Astrocyte of the spinal cord (primary cell): ENCODE measurements around the gene SMC3.

Source experiments
- DNase-seq: peaks from one replicate; pipeline ENCODE4 v3.0.0; 2011; ENCODE audit warnings: low read depth, low spot score
- H3K4me3 ChIP-seq: 2 replicates; pipeline ENCODE4 v1.5.1; 2011; ENCODE audit warnings: low read depth, mild to moderate bottlenecking, low read length, moderate library complexity
- CTCF ChIP-seq: IDR thresholded peaks from 2 replicates; pipeline ENCODE4 v1.5.1; 2012; ENCODE audit warnings: low read depth, mild to moderate bottlenecking, low read length, inconsistent platforms
- in situ Hi-C: cut with HindIII; loops from 2 replicates; pipeline ENCODE4 v1.10.0; 2017; ENCODE audit warnings: low sequenced_read_pairs

Gene SMC3

GRCh38 chr10:110571093-110571743 lies 3.7 kb downstream of the SMC3 start:
- in situ Hi-C loops: loop anchor here (25.0 kb wide), 1 partner anchor 259 kb away; the partner anchor contains the start of gene SMNDC1
- TF ChIP-seq CTCF: no peak
- H3K4me3 ChIP-seq: no peak overlapping the region
- no peak for DNase-seq

- DNase-seq: no peak
Measured at GRCh38 chr10:110572862-110573261, 5.4 kb downstream of the SMC3 start.

GRCh38 chr10:110574420-110574819 lies 6.9 kb downstream of the SMC3 start:
- in situ Hi-C loops: loop anchor here (25.0 kb wide), 1 partner anchor 262 kb away; the partner anchor contains the start of gene SMNDC1
- no peak for DNase-seq
- no peak overlapping the region for H3K4me3 ChIP-seq
- no peak for TF ChIP-seq CTCF

More at GRCh38 chr10:110572862-110573261, 5.4 kb downstream of the SMC3 start:
- in situ Hi-C loops: loop anchor here (25.0 kb wide), 1 partner anchor 261 kb away; the partner anchor contains the start of gene SMNDC1
- no peak overlapping the region for H3K4me3 ChIP-seq
- no peak for TF ChIP-seq CTCF

GRCh38 chr10:110576220-110576619 lies 8.7 kb downstream of the SMC3 start:
- no peak for TF ChIP-seq CTCF
- peak; percentile 67 for DNase-seq
- in situ Hi-C loops: no loop called here
- no peak overlapping the region for H3K4me3 ChIP-seq

GRCh38 chr10:110577056-110577455 lies 9.6 kb downstream of the SMC3 start:
- no peak for DNase-seq

GRCh38 chr10:110584006-110584405 lies 16.5 kb downstream of the SMC3 start:
- in situ Hi-C loops: no loop called here
- no peak overlapping the region for H3K4me3 ChIP-seq
- TF ChIP-seq CTCF: no peak
- DNase-seq: no peak

More at GRCh38 chr10:110577056-110577455, 9.6 kb downstream of the SMC3 start:
- no peak for TF ChIP-seq CTCF
- H3K4me3 ChIP-seq: no peak overlapping the region
- in situ Hi-C loops: no loop called here

- H3K4me3 ChIP-seq: no peak overlapping the region
- no peak for DNase-seq
- in situ Hi-C loops: no loop called here
- TF ChIP-seq CTCF: no peak
Measured at GRCh38 chr10:110591760-110592159, 24.3 kb downstream of the SMC3 start.
